BLaER1 (cell line): ENCODE results near the gene SUSD4.
"Not testable (repeated sequence)": the region's sequence is repeated elsewhere in the genome, so short reads cannot be mapped to it uniquely, and the experiment has no call there.

Experiments used
- H3K27ac ChIP-seq: shearing (Covaris generic); formaldehyde crosslinking; 2 replicates; pipeline ENCODE4 v1.8.1; 2022
- H3K27me3 ChIP-seq: shearing (Covaris generic); formaldehyde crosslinking; 2 replicates; pipeline ENCODE4 v1.8.1; 2022
- H3K36me3 ChIP-seq: shearing (Covaris generic); formaldehyde crosslinking; 2 replicates; pipeline ENCODE4 v1.8.1; 2022
- H3K4me1 ChIP-seq: shearing (Covaris generic); formaldehyde crosslinking; 2 replicates; pipeline ENCODE4 v1.8.1; 2022
- H3K4me2 ChIP-seq: shearing (Covaris generic); formaldehyde crosslinking; 2 replicates; pipeline ENCODE4 v1.8.1; 2022
- H3K4me3 ChIP-seq: shearing (Covaris generic); formaldehyde crosslinking; 2 replicates; pipeline ENCODE4 v1.8.1; 2022
- H3K9ac ChIP-seq: shearing (Covaris generic); formaldehyde crosslinking; 2 replicates; pipeline ENCODE4 v1.8.1; 2022
- H3K9me3 ChIP-seq: shearing (Covaris generic); formaldehyde crosslinking; 2 replicates; pipeline ENCODE4 v1.8.1; 2022
- H4K20me1 ChIP-seq: shearing (Covaris generic); formaldehyde crosslinking; 2 replicates; pipeline ENCODE4 v1.8.1; 2022
- Cebpa-rat ChIP-seq: shearing (Covaris generic); IDR thresholded peaks from 2 replicates; pipeline ENCODE4 v1.8.1; 2022

The SUSD4 gene

GRCh38 chr1:223258751-223259198 is 105.2 kb downstream of the SUSD4 start:
- Histone ChIP-seq H3K27me3 (no peaks in the 10 kb centered on the region), H3K4me3 (no peak overlapping the region), H3K27ac (no peak overlapping the region), H3K9ac (no peak overlapping the region), H3K4me2 (no peak overlapping the region), H3K4me1 (peaks cover 9% of the 10 kb centered on the region; the same call in 1 of the 2 replicates), H4K20me1 (no peaks in the 10 kb centered on the region), H3K36me3 (no peaks in the 10 kb centered on the region), H3K9me3 (no peaks in the 10 kb centered on the region)
- TF ChIP-seq Cebpa-rat, result no peak

GRCh38 chr1:223257856-223258550 is 106.0 kb downstream of the SUSD4 start:
- no peak overlapping the region for H3K4me2 ChIP-seq

GRCh38 chr1:223256034-223256433 is 107.9 kb downstream of the SUSD4 start:
- Histone ChIP-seq H3K4me2 (no peak overlapping the region), H3K9me3 (no peaks in the 10 kb centered on the region), H3K4me1 (peaks cover 9% of the 10 kb centered on the region; the same call in 1 of the 2 replicates), H3K27me3 (no peaks in the 10 kb centered on the region), H3K4me3 (no peak overlapping the region), H3K36me3 (no peaks in the 10 kb centered on the region), H3K9ac (no peak overlapping the region), H3K27ac (no peak overlapping the region), H4K20me1 (no peaks in the 10 kb centered on the region)
- no peak for TF ChIP-seq Cebpa-rat

More at GRCh38 chr1:223257856-223258550, 106.0 kb downstream of the SUSD4 start:
- H3K27ac ChIP-seq, result no peak overlapping the region
- H3K4me3 ChIP-seq, result no peak overlapping the region
- H3K36me3 ChIP-seq, result no peaks in the 10 kb centered on the region
- H4K20me1 ChIP-seq, result no peaks in the 10 kb centered on the region
- H3K27me3 ChIP-seq, result no peaks in the 10 kb centered on the region
- H3K4me1 ChIP-seq, result peaks cover 9% of the 10 kb centered on the region; the same call in 1 of the 2 replicates
- no peaks in the 10 kb centered on the region for H3K9me3 ChIP-seq
- no peak for TF ChIP-seq Cebpa-rat
- H3K9ac ChIP-seq, result no peak overlapping the region

- no peak overlapping the region for H3K4me3 ChIP-seq
- H3K4me1 ChIP-seq, result peaks cover 4% of the 10 kb centered on the region; the same call in 1 of the 2 replicates
- no peaks in the 10 kb centered on the region for H4K20me1 ChIP-seq
- no peak overlapping the region for H3K9ac ChIP-seq
- H3K27me3 ChIP-seq, result no peaks in the 10 kb centered on the region
- no peaks in the 10 kb centered on the region for H3K9me3 ChIP-seq
- no peak overlapping the region for H3K27ac ChIP-seq
- H3K36me3 ChIP-seq, result no peaks in the 10 kb centered on the region
- no peak for TF ChIP-seq Cebpa-rat
- no peak overlapping the region for H3K4me2 ChIP-seq
Measured at GRCh38 chr1:223253916-223254315, 110.1 kb downstream of the SUSD4 start.

GRCh38 chr1:223251387-223251786 is 112.6 kb downstream of the SUSD4 start:
- H3K27me3 ChIP-seq, H3K9me3 ChIP-seq, H3K4me1 ChIP-seq, H3K4me3 ChIP-seq, H3K27ac ChIP-seq, H3K4me2 ChIP-seq, H3K36me3 ChIP-seq, H4K20me1 ChIP-seq, H3K9ac ChIP-seq: not testable (repeated sequence)

GRCh38 chr1:223250632-223251015 is 113.4 kb downstream of the SUSD4 start:
- no peaks in the 10 kb centered on the region for H3K4me1 ChIP-seq
- no peak overlapping the region for H3K4me2 ChIP-seq

GRCh38 chr1:223249854-223250631 is 113.9 kb downstream of the SUSD4 start:
- H3K4me3 ChIP-seq, result no peak overlapping the region
- H3K36me3 ChIP-seq, result no peaks in the 10 kb centered on the region
- no peak overlapping the region for H3K4me2 ChIP-seq
- H3K27me3 ChIP-seq, result no peaks in the 10 kb centered on the region
- no peaks in the 10 kb centered on the region for H4K20me1 ChIP-seq
- no peaks in the 10 kb centered on the region for H3K9me3 ChIP-seq
- no peaks in the 10 kb centered on the region for H3K4me1 ChIP-seq
- no peak overlapping the region for H3K9ac ChIP-seq
- no peak overlapping the region for H3K27ac ChIP-seq
- TF ChIP-seq Cebpa-rat, result no peak

More at GRCh38 chr1:223250632-223251015, 113.4 kb downstream of the SUSD4 start:
- Histone ChIP-seq H3K9ac (no peak overlapping the region), H3K27ac (no peak overlapping the region), H3K9me3 (no peaks in the 10 kb centered on the region), H3K36me3 (no peaks in the 10 kb centered on the region), H3K27me3 (no peaks in the 10 kb centered on the region), H4K20me1 (no peaks in the 10 kb centered on the region), H3K4me3 (no peak overlapping the region)
- TF ChIP-seq Cebpa-rat, result no peak

- no peak overlapping the region for H3K9ac ChIP-seq
- no peaks in the 10 kb centered on the region for H3K9me3 ChIP-seq
- H4K20me1 ChIP-seq, result no peaks in the 10 kb centered on the region
- H3K4me1 ChIP-seq, result no peaks in the 10 kb centered on the region
- no peak overlapping the region for H3K4me2 ChIP-seq
- TF ChIP-seq Cebpa-rat, result no peak
- H3K27me3 ChIP-seq, result no peaks in the 10 kb centered on the region
- H3K36me3 ChIP-seq, result no peaks in the 10 kb centered on the region
- H3K4me3 ChIP-seq, result no peak overlapping the region
- no peak overlapping the region for H3K27ac ChIP-seq
Measured at GRCh38 chr1:223248770-223249140, 115.2 kb downstream of the SUSD4 start.

GRCh38 chr1:223248001-223248769 is 115.8 kb downstream of the SUSD4 start:
- Histone ChIP-seq H3K27ac (no peak overlapping the region), H3K9ac (no peak overlapping the region), H3K4me3 (no peak overlapping the region), H3K4me1 (no peaks in the 10 kb centered on the region), H3K4me2 (no peak overlapping the region), H3K36me3 (no peaks in the 10 kb centered on the region), H3K9me3 (no peaks in the 10 kb centered on the region), H3K27me3 (no peaks in the 10 kb centered on the region), H4K20me1 (no peaks in the 10 kb centered on the region)
- no peak for TF ChIP-seq Cebpa-rat
